M059J (cell line): ENCODE results near the gene PHACTR1. TPM values are rescaled to one million over a fixed set of nuclear protein-coding genes. Genes with fewer than 3 reads are reported as not detected.
A peak's percentile ranks its signal among the peaks of the same experiment; 100 is the strongest.

ENCODE experiments used
- DNase-seq: peaks from one replicate; pipeline ENCODE4 v3.0.0-alpha.2; 2012; ENCODE audit warnings: low read depth
- total RNA-seq: library from RNA; depleted of rRNA; stranded (reverse); fragments of >200 nt; shearing (Covaris generic); gene quantifications from 2 replicates; pipeline ENCODE4 v1.2.3, GENCODE V29; 2014

PHACTR1 gene
- total RNA-seq, 1 experiment from 2014 or later, result 1.2 TPM

DNA sequence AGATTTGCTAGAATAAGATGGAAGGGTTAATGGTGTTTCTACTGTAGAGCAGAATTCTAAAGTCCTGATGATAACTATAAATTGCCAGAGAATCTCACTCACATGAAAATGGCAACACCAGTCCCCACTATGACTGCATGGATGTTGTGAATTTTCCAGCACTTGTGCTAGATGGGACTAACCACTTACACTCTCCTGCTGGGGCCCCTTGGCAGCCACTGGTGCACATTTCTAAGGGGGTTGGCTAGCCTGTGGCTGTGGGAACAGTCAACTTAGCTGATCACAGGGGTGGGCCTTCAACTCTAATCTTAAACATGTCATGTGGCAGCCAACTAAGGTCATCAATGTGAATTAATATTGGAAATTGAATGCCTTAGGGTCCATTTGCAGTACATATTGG lies 271.2 kb downstream of the PHACTR1 start:
- no peak for DNase-seq

DNA sequence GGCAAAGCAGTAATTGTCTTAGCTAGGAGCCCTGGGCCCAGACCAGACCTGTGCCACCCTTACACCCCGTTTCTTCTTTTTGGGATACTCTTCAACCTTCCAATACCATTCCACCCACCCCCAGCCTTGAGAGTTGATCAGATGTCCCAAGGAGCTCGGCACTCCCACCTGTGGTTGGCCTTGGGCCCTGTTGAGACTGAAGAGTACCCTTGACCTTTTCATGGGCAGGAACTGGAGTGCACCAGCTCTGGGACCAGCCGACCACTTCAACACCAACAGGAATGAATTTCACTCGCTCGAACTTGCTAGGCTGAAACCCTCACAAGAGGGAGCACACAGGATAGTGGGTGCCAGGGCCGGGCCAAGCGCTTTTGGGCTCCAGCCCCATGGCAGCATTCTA lies 273.6 kb downstream of the PHACTR1 start:
- no peak for DNase-seq

DNA sequence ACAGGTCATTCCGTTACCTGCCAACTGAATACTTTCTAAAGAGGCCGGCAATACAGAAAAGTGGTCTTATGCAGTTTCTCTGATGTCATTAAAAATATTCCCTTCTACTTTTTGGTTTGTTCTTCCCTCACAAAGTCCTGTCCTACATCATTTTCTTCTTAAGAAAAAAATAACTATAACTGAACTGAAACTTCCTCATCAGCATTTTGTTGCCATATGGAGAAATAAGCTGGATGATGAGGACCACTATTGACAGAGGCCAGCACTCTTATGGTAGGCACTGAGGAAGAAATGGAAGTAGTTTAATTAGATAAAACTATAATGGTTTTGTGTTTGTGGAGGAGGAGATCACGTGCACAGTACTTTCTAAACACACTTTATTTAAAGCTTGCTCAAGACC lies 274.9 kb downstream of the PHACTR1 start:
- no peak for DNase-seq

DNA sequence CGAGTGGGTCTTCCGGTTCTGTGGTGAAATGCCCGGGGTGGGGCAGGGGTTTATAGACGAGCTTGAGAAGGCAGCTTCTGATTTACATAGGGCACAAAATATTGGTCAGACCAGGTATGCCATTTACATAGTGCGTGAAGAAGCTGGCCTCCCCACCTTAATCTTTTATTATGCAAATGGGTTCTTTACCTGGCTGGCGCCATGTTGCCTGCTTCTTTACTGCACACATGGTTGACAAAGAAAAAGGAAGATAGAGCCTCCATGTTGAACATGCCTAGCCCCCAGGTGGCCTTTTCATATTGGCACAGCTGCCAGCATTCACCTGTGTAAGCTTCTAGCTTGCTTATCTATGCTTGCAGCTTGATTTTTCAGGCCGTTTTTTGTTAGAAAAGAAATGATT lies 276.2 kb downstream of the PHACTR1 start:
- DNase-seq, result no peak

DNA sequence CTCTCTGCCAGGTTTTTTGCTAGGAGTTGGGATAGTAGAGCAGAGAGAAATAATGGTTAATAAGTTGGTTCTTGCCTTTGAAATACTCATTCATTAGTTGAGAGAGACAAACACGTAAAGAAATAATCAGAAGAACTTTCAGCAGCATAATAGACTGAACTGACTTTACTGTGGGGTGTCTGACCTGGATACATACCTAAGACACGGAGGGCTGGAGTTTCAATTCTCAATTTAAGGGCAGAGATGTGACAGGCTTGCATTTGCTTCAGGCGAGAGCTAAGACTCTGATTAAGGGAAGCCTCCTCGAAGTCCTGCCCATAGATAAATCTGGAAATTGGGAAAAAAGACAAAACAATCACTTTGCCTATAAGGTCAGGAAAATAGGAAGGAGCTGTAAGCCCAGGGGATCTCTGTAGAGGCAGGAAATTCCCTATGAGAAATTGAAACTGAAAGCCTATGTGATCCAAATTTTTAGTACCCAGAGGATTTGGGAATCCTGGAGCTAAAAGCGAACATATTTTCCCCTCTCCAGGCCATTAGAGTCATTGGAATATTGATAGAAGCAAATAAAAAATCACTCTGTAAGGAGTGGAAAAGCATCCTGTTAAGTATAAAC lies 276.8 kb downstream of the PHACTR1 start:
- DNase-seq, result no peak

DNA sequence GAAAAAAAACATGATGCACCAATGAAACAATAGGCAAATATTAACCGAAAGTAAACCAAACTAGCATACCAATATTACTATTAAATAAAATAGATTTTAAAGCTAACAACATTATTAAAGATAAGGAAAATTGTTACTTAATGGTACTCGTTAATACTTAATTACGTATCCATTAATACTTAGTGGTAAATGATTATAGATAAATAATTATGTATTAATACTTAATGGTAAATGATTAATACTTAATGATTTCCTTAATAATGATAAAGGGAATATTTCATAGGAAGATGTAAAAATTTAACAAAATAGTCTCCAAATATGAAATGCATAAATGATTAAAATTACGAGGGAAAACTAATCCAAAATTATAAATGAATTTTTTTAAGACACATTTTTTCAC lies 278.9 kb downstream of the PHACTR1 start:
- DNase-seq, result no peak

DNA sequence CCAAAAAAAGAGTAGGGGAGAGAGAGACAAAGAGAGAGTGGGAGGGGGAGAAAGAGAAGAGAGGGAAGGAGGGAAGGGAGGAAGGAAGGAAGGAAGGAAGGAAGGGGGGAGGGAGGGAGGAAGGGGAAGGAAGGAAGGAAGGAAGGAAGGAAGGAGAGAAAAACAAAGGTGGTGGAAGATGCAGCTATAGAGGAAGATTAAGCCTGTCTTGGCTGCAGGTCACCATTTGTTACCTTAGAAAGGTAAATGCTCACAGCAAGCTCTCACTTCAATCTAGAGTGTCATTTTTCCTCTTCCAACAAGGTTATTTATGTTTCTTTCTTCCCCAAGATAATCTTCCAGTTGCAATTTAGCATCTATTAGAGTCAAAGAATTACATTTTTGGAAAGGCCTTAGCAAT lies 284.0 kb downstream of the PHACTR1 start:
- DNase-seq, result no peak

DNA sequence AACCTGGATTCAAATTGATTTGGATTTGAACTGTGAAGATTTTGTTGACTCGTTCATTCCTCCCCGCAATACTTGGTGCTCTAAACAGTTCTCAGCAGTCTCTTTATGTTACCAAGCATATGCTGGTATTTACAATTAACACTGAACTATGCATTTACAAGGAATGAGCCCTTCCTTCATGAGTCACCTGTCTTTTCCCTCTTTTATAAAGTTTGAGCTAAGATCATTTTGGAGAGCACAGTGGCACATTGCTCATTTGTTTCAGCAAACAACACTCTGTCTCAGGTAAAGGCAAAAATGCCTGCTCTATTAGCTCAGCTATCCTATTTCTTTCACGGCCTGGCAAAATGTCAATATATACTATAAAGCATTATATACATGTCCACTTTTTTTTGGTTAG lies 285.4 kb downstream of the PHACTR1 start:
- DNase-seq, result no peak

DNA sequence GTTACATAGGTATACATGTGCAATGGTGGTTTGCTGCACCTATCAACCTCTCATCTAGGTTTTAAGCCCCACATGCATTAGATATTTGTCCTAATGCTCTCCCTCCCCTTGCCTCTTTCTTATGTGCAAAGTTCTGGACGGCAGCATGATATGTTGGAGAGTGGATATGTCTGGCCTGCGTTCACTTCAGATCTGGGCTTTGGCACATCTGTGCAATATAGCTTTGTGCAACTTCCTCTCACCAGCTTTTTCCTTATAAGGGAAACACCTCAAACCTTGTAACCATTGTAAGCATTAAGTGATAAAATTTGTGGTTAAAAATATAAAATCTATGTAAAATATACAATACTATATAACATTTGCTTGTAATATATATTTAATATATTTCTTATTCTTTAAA lies 288.0 kb downstream of the PHACTR1 start:
- DNase-seq, result no peak

DNA sequence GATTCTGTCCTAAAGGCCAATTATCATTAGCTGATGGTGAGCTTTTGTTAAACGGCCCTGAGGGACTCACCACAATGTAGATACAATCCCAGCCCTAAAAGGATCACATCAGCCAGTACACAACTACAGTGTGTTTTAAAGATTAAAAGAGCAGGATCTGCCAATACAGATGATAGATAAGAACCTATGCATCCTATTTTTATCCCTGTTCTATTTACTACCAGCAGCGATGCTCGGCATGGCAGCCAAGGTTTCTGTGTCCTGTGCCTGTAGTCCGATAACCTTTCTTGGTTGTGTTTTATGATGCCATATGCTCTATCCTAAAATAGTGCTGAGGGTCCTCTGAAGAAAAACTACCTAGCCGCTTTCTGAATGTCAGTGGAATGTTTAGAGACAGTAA lies 289.4 kb downstream of the PHACTR1 start:
- no peak for DNase-seq

DNA sequence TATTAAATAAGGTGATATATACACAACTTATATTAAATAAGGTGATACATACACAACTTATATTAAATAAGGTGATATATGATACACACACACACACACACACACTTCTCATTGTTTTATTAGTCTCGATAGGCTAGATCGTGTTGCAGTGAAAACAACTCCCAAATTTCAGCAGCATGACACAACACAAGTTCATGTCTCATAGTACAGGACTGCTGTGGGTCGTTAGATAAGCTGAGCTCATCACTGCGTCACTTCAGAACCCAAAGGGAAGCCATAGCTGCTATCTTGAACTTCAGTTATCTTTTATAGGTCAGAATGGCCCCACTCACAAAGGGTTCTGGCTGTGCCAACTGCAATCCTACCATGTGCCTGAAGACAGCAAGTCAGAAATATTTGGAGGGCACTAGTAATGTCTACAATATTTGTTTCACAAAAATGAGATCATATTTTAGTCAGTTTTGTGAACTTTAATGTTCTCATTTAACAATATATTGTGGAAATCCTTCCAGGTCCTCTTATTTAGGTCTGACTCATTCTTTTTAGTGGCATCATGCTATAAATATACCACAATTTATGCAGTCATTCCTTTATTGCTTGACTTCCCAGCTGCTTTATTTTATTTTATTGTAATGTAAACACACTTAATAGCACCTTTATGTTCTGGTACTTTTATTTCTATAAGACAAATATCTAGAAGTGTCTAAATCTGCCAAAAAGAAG lies 290.2 kb downstream of the PHACTR1 start:
- DNase-seq, result peak; percentile 42

DNA sequence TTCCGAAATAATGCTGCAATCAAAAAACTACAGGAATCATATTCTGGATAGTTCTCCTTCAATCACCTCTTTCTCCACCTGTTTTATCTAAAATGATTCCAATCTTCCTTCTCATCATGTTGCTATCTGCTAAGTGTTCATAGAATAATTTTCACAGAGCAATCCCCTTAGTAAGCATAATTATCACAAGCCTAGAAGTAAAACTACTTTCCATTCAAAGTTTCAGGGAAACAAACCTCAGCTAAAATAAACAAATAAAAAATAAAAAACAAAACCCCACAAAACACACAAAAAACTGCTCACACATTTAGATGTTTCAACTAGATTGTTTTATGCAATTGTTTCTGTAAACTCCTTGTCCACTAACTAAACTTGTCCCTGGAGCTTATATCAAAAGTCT lies 291.2 kb downstream of the PHACTR1 start:
- DNase-seq, result no peak

DNA sequence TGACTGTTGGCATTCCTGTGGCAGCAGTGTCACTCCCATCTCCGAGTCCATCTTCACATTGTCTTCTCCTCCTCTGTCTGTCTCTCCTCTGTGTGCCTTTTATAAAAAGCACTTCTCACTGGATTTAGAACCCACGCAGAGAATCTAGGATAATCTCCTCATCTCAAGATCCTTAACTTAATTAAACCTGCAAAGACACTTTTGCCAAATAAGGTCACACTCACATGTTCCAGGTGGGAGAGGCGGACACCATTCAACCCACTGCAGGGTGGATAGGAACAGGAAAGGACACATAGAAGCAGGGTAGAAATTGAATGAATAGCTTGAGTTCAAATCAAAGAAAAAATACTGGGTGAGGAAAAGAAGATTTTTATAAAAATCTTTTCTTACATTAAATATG lies 292.5 kb downstream of the PHACTR1 start:
- no peak for DNase-seq

DNA sequence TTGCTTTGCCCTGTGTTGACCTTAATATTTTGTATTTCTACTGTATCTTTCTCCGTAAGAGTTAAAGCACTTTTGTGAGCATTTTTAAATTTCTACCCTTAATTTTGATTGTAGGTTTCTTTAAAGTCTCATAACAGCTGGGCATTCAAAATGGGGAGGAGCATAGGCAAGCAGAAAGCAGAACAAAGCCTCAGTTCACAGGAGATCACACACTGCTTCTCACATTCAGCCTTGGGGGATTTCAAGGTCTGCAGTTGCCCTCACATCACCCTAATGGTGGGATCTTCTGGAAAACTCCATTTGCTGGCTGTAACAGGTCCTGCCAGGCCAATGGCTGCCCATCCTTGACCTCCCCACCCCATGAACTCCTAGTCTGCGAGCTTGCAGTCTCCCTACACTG lies 292.9 kb downstream of the PHACTR1 start:
- DNase-seq, result no peak

DNA sequence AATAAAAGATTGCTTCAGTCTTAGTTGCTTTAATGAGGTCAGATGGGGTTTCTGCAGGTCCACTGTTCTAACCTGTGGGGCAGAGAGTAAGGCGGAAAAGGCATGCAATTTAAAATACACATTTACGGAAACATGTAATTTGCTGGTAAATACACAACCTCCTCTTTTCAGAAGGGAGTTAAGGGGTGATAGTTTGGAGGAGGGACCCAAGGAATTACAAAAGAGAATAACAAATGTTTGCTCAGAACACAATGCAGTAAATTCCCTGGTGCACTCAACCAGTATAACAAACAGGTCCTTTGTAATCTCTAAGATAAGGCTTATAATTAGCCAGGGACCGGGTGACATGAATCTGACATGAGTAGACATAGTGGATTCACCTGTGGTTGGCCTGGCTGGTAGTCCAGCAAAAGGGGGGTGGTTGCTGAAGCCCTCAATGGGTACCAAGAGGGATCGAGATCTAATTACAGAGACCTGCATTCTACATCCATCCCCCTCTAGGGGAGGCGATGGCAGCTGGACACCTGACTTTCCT lies 295.1 kb downstream of the PHACTR1 start:
- DNase-seq, result no peak

DNA sequence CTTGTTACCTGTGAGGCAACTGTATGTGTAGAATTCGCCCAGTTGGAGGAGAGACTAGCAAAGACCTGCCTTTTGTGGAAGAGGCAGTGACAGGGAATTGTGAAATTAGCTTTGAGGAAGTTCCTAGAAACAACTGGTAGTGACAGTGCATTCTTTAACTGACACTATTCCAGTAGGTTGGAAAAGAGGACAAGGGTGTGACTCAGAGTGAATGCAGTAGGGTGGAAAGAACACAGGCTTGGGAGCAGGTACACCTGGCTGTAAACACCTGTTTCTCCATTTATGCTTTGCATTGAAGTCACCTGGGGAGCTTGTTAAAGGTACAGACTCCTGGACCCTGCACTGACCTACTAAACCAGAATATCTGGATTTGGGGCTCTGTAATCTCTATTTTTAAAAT lies 295.7 kb downstream of the PHACTR1 start:
- DNase-seq, result no peak

DNA sequence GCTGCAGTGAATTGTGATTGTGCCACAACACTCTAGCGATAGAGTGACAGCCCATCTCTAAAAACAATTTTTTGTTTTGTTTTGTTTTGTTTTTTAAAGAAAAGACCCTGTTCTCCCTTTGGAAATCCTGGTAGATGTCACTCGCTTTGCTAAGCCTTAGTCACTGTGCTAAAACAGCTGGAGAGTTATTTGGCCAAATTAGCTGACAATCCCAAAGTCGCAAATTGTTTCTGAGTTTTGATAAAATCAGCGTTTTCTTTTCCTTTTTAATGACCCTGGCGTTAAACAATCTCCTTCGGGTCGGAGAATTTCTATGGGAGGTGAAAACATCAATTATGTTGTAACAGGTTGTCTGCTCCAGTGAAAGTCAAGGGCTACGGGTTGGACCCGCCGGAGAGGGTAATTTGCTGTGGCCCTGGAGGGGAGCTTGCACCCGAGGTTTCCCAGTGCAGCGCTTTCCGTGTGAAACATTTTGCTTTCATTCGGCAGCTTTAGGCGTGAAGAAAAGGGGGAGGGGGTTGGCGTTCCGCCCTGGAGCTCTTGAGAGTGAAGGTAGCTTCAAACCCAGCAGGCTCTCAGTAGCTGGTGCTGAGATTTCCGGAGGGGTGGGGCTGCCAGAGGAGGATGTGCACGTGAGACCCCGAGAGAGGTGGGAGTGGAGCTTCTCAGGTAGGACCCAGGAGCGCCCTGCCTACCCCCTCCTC lies 296.6 kb downstream of the PHACTR1 start:
- peak; percentile 9 for DNase-seq

DNA sequence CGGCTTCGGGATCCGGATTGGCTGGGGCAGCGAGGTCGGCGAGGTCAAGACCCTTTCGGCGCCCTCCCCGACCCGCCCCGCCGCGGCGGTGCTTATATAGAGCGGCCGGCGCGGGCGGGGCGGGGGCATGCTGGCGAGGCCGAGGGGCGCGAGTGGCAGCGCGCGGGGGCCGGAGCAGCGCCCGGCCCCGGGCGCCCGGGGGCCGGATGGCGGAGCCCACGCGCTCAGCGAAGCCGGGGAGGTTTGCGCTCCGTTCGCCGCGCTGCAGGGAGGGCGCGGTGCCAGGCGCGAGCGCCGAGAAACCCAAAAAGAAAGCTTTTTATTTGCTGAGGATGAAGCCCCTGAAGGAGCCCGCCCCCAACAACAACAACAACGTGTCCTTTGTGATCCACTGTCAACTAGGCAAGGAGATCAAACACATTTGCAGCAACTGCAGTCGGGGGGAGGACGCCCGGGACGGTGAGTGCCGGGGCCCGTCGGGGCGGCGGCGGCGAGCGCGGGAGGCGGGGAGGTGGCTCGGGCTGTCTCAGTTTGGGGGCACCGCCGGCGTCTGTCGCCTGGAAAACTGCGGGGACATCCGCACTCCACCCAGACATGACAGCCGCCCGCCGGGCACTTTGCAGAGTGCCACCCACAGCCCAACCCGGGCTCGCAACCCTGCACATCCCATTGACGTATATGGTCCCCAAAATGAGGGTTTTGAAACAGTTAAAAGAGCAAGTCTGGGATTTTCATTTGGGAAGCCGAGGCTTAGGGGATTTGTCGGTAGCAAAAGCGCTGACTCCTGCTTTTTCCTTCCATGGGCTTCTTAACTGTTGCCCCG lies 297.3 kb downstream of the PHACTR1 start:
- no peak for DNase-seq

DNA sequence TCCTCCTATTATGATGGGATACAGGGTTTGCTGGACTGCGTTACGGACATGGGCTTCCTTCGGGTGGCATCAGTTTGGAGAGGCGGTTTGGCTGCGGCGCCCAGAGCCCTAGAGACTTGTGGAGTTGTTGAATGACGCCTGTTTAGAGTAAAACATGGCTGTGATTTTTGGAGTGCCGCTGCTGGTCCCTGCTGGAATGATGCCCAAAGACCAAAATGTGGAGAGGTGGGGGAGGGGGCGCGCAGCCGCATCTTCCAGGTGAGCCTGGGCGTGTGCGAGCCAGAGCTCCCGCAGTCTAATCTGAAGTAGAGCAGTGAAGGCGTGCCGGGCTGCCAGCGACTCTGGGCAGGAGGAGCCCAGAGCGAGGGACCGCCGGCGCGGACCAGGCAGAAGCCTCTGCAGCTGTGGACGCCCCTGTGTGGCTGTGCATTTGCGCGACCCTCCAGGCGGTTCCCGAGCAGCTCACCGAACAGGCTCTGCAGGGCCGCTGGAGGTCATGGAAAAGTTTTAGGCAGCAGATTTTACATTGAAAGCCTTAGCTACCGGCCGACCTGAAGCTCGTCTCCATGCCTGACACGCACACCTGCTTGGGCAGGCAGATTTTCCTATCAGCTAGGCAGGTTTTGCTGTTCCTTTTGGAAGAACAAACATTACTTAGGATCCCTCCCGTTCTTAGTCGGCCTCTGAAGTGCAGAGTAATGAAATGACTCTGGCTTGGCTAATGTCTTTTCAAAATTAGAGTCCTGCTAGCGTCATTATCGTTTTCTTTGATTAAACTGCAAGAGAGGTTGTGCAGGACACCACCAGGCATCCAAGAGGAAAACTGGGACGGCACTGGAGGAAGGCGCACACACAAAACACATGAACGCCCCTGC lies 298.2 kb downstream of the PHACTR1 start:
- no peak for DNase-seq

DNA sequence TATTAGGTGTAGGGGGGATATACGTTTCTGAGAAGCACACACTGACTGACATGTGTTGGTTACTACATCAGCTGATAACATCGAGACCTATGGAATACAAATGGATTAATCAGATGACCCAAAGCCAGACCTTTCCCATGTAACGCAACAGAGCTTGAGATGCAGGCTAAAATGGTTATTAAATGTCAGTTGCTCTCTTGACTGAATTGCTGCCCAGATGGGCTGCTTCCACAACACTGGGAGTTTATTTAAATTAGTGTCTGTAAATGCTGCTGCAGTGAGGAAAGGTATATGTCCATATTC lies 298.8 kb downstream of the PHACTR1 start:
- DNase-seq, result no peak

DNA sequence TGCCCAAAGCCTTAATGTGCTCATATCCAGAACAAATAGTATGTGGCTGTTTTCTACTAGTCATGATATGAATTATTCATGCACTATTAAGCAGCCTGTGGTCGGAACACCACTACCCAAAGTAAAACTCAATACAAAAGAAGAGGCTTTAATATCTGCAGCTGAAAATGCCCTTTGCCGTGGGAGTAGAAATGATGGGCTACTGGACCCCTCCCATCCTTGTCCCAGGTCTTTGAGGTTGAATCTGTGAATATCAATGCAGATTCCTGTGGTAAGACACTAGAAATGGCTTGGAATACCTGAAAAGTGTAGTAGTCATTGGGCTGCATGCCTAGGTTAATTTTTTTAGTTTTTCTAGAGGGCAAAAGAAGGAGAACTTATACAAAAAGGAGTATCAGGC lies 308.0 kb downstream of the PHACTR1 start:
- DNase-seq, result peak; percentile 17
